Stomach (tissue), 4 donors: ENCODE results near the gene TRIM26.

Experiments
- POLR2A ChIP-seq, 4 donors: fragments of 450-650 bp; IDR thresholded peaks; one replicate each; pipeline ENCODE4 v1.6.1; 2016; ENCODE audit warnings: antibody characterized with exemption in 4 of 4, control low read depth in 2 of 4, mild to moderate bottlenecking in 1 of 4, moderate library complexity in 1 of 4
- TF ChIP-seq, protein P1 (sequence below), 7 experiments: fragments of 450-650 bp in 4 of 7; fragments of 200-600 bp in 3 of 7; sonication (generic) in 3 of 7; IDR thresholded peaks; one replicate each; pipeline ENCODE4 v1.5.1; 2016 to 2019; ENCODE audit warnings: antibody characterized with exemption in 7 of 7, control low read depth in 2 of 7, mild to moderate bottlenecking in 1 of 7

DNA sequence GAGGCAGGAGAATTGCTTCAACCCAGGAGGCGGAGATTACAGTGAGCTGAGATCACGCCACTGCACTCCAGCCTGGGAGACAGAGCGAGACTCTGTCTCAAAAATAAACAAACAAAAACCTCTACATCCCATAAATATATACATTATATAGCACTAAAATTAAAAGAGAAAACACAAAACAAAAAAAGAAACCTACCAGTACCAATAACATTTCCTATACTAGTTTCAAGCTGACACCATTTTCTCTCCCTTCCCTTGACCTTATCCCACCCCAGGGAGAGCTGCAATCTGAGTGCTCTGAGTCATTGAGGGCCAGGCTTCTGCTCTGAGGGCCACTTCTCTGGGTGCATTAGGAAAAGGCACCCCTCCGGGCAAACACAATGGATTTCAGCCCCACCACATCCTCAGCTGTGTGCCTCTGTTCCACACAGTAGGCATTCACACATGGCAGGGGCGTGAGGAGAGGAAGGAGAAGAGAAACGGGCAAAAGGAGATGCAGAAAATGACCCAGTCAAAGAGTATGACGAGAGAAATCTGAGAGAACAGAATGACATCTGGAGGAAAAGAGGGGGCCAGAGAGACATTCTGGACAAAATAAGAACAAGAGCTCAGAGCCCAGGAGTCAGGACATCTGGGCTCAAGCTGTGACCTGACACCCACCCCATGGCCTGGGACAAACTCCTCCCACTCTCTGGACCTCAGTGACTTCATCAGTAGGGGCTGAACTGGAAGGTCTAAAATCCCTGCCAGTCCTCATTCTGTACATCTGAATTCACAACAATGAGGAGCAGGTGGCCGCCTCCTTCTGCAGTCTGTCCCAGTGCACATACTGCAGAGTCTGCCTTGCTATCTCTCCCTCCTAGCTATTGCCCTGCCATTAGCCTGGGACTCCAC, 18.2 kb downstream of the TRIM26 start:
- TF ChIP-seq, protein P1, sequence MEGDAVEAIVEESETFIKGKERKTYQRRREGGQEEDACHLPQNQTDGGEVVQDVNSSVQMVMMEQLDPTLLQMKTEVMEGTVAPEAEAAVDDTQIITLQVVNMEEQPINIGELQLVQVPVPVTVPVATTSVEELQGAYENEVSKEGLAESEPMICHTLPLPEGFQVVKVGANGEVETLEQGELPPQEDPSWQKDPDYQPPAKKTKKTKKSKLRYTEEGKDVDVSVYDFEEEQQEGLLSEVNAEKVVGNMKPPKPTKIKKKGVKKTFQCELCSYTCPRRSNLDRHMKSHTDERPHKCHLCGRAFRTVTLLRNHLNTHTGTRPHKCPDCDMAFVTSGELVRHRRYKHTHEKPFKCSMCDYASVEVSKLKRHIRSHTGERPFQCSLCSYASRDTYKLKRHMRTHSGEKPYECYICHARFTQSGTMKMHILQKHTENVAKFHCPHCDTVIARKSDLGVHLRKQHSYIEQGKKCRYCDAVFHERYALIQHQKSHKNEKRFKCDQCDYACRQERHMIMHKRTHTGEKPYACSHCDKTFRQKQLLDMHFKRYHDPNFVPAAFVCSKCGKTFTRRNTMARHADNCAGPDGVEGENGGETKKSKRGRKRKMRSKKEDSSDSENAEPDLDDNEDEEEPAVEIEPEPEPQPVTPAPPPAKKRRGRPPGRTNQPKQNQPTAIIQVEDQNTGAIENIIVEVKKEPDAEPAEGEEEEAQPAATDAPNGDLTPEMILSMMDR (IDR thresholded peaks at IDR 0.05): no peak
- TF ChIP-seq POLR2A (IDR thresholded peaks at IDR 0.05): no peak
